Osteoblast (primary cell): ENCODE results near the gene ASB9. TPM values are rescaled to one million over a fixed set of nuclear protein-coding genes. Genes with fewer than 3 reads are reported as not detected.

ENCODE experiments used
- DNase-seq: peaks from one replicate; pipeline ENCODE4 v3.0.0; 2011; ENCODE audit warnings: low spot score, mixed read lengths; ENCODE audit not compliant: insufficient read length; ENCODE audit errors: missing footprints
- H2AFZ ChIP-seq: 2 replicates; pipeline ENCODE4 v1.6.0; 2011; ENCODE audit warnings: mild to moderate bottlenecking, low read length
- H3K27ac ChIP-seq: 2 replicates; pipeline ENCODE4 v1.5.1; 2011; ENCODE audit warnings: mild to moderate bottlenecking, low read depth, low read length, moderate library complexity
- H3K27me3 ChIP-seq: 2 replicates; pipeline ENCODE4 v1.6.0; 2012; ENCODE audit warnings: mild to moderate bottlenecking, control low read depth, inconsistent platforms, low read length, moderate library complexity; ENCODE audit not compliant: insufficient read depth
- H3K36me3 ChIP-seq: 2 replicates; pipeline ENCODE4 v1.5.1; 2011; ENCODE audit warnings: mild to moderate bottlenecking, low read length, control low read depth, moderate library complexity; ENCODE audit not compliant: insufficient read depth
- H3K4me1 ChIP-seq: 2 replicates; pipeline ENCODE4 v1.5.1; 2011; ENCODE audit warnings: mild to moderate bottlenecking, low read length, control low read depth, moderate library complexity; ENCODE audit not compliant: insufficient read depth
- H3K4me2 ChIP-seq: 2 replicates; pipeline ENCODE4 v1.6.0; 2011; ENCODE audit warnings: mild to moderate bottlenecking, low read length; ENCODE audit not compliant: insufficient read depth
- H3K4me3 ChIP-seq: fragments of 200-600 bp; sonication (generic); 3 replicates; pipeline ENCODE4 v1.5.1; 2012; ENCODE audit warnings: mild to moderate bottlenecking, low read length, inconsistent platforms; ENCODE audit not compliant: insufficient read depth
- H3K79me2 ChIP-seq: 2 replicates; pipeline ENCODE4 v1.6.0; 2012; ENCODE audit warnings: mild to moderate bottlenecking, low read length, control low read depth, inconsistent platforms; ENCODE audit not compliant: insufficient read depth
- H3K9me3 ChIP-seq: 2 replicates; pipeline ENCODE4 v1.5.1; 2011; ENCODE audit warnings: low read depth, low read length, control low read depth
- H4K20me1 ChIP-seq: 2 replicates; pipeline ENCODE4 v1.6.0; 2012; ENCODE audit warnings: mild to moderate bottlenecking, low read length, control low read depth; ENCODE audit not compliant: insufficient read depth
- total RNA-seq: library from RNA; depleted of rRNA; stranded (reverse); fragments of >200 nt; gene quantifications from 2 replicates; pipeline ENCODE4 v1.2.3, GENCODE V29; 2012
- TF ChIP-seq, protein P1 (sequence below): IDR thresholded peaks from 2 replicates; pipeline ENCODE4 v1.5.1; 2011; ENCODE audit warnings: mild to moderate bottlenecking, low read depth, low read length, moderate library complexity; ENCODE audit errors: extremely low read depth

The ASB9 gene, protein sequence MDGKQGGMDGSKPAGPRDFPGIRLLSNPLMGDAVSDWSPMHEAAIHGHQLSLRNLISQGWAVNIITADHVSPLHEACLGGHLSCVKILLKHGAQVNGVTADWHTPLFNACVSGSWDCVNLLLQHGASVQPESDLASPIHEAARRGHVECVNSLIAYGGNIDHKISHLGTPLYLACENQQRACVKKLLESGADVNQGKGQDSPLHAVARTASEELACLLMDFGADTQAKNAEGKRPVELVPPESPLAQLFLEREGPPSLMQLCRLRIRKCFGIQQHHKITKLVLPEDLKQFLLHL
- total RNA-seq, result not detected in 2 replicates

DNA sequence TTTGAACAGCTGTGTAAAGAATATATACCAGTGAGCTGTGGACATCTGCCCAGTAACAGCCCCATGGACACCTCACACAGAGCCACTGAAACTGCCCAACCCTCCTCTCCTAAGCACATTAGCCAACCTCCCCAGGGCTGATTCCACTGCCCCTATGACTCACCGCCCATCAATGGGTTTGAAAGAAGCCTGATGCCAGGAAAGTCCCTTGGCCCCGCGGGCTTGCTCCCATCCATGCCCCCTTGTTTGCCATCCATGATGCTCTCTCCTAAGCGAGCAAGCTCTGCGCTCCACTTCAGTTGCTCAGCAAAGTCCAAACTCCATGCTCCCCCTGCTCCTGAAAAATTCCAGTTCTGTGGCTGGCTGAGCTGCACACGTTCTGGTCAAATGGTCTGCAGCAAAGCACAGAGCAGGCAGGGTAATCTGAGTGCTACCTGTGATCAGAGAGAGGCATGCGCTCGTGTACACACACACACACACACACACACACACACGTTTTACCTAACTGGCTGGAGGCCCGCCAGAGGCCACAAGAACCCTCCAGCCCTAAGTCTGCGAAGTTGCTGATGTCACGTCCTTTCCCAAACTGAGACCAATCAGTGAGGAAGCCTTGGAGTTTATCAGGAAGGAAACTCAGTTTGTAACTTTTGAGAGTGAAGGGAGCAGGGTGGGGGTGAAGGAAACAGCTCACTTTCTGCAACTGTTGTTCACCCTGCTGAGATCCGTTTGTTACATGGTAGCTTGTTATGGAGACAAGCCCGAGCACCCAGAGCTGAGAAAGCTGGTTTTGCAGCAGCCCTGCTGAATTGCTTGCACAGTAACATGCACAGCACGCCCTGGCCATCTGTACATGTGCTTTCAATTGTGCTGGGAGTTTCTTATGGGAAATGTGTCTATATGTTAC is at the start of gene ASB9:
Gene ASB9, minus strand, starts transcription at position 466 of the 904 bp plus-strand sequence. Its CDS starts 209 bp downstream, at position 257.
- Histone ChIP-seq H3K4me3 (peak within 1 kb of the TSS; percentile 48), H4K20me1 (no peaks in the 10 kb centered on the region), H3K4me2 (peak within 1 kb of the TSS; percentile 51), H3K36me3 (no peaks in the 10 kb centered on the region), H3K27ac (no peak within 1 kb of the TSS), H2AFZ (peak within 1 kb of the TSS; percentile 72), H3K27me3 (no peaks in the 10 kb centered on the region), H3K79me2 (no peaks in the 10 kb centered on the region), H3K9me3 (no peaks in the 10 kb centered on the region), H3K4me1 (no peaks in the 10 kb centered on the region)
- TF ChIP-seq, protein P1, sequence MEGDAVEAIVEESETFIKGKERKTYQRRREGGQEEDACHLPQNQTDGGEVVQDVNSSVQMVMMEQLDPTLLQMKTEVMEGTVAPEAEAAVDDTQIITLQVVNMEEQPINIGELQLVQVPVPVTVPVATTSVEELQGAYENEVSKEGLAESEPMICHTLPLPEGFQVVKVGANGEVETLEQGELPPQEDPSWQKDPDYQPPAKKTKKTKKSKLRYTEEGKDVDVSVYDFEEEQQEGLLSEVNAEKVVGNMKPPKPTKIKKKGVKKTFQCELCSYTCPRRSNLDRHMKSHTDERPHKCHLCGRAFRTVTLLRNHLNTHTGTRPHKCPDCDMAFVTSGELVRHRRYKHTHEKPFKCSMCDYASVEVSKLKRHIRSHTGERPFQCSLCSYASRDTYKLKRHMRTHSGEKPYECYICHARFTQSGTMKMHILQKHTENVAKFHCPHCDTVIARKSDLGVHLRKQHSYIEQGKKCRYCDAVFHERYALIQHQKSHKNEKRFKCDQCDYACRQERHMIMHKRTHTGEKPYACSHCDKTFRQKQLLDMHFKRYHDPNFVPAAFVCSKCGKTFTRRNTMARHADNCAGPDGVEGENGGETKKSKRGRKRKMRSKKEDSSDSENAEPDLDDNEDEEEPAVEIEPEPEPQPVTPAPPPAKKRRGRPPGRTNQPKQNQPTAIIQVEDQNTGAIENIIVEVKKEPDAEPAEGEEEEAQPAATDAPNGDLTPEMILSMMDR, result no peak
- DNase-seq, result peak; percentile 77

DNA sequence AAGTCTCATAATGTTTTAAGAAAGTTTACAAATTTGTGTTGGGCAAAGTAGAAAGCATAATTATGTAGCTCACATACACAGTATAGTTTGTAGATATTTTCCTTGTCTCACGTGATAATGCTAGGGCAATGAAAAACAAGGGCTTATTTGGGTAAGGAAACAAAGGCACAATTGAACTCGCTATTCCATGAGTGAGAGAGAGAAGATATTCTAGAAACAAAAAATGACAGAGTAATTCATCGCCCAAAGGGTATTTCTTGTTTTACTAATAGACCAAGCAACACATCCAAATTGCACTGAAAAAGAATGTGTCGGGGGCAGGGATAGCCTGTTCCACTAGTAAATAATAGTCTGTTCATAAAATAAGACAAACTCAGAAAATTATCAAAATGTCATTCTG is 49.2 kb upstream of the ASB9 start:
- H4K20me1 ChIP-seq, result no peaks in the 10 kb centered on the region
- TF ChIP-seq, protein P1, result no peak

DNA sequence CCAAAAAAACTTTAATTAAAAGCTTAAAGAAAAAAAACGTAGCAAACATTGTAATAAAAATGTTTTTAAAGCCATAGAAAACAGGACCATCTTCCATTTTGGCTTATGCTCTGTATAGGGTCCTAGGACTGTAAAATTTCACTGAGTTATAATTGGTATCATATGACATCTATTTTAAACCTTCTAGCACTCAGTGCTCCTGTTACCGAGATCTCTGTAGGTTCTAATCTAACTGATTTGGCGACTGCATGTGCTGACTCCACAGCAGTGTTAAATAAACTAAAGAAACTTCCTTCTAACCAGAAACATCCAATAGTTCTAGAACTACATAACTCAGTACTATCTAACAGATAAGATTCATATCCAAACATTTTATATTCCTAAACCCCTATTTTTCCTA is 45.6 kb upstream of the ASB9 start, which contains the start of gene ASB11:
Gene ASB11, minus strand, starts transcription at position 132 of the 400 bp plus-strand sequence. Its CDS starts 35 bp downstream, at position 97.
- no peak within 1 kb of the TSS for H3K27ac ChIP-seq
- H4K20me1 ChIP-seq, result no peaks in the 10 kb centered on the region
- H3K79me2 ChIP-seq, result no peaks in the 10 kb centered on the region
- no peak for DNase-seq
- H3K4me1 ChIP-seq, result no peaks in the 10 kb centered on the region
- no peaks in the 10 kb centered on the region for H3K36me3 ChIP-seq
- no peak within 1 kb of the TSS for H2AFZ ChIP-seq
- no peak within 1 kb of the TSS for H3K4me3 ChIP-seq
- TF ChIP-seq, protein P1, result no peak
- H3K27me3 ChIP-seq, result no peaks in the 10 kb centered on the region
- no peak within 1 kb of the TSS for H3K4me2 ChIP-seq
- H3K9me3 ChIP-seq, result no peaks in the 10 kb centered on the region

More for the DNA sequence above, 49.2 kb upstream of the ASB9 start:
- no peaks in the 10 kb centered on the region for H3K4me1 ChIP-seq
- no peak overlapping the region for H3K27ac ChIP-seq
- H3K4me3 ChIP-seq, result no peak overlapping the region
- H2AFZ ChIP-seq, result no peak overlapping the region
- no peaks in the 10 kb centered on the region for H3K27me3 ChIP-seq
- no peaks in the 10 kb centered on the region for H3K9me3 ChIP-seq
- no peak overlapping the region for H3K4me2 ChIP-seq
- H3K36me3 ChIP-seq, result no peaks in the 10 kb centered on the region
- DNase-seq, result peak; percentile 47
- H3K79me2 ChIP-seq, result no peaks in the 10 kb centered on the region

DNA sequence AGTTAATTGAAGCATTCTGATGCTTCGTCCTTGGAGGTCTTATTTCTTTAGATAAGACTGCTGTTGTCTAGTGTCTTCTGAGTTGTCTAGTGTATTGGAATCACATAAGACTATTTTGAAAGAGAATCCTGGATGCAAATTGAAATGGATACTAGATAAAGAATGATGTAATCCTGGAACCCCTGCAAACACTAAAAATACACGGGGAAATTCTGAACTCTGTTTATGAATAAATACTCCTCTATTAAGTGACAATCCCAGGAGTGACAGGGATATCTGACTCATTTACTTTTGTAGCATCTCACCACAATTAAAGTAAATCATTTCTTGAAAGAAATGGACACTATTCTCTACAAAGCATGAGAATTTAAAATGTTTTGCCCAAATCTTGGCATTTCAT is 44.6 kb upstream of the ASB9 start:
- no peaks in the 10 kb centered on the region for H4K20me1 ChIP-seq
- DNase-seq, result no peak
- no peak overlapping the region for H3K4me2 ChIP-seq
- H3K4me3 ChIP-seq, result no peak overlapping the region
- no peak overlapping the region for H2AFZ ChIP-seq
- H3K27me3 ChIP-seq, result no peaks in the 10 kb centered on the region
- H3K27ac ChIP-seq, result no peak overlapping the region
- no peaks in the 10 kb centered on the region for H3K4me1 ChIP-seq
- no peaks in the 10 kb centered on the region for H3K79me2 ChIP-seq
- no peaks in the 10 kb centered on the region for H3K36me3 ChIP-seq
- H3K9me3 ChIP-seq, result no peaks in the 10 kb centered on the region
- TF ChIP-seq, protein P1, result no peak
